NOMO-1 treated with dmso at 0.1 percent for 144 hours (cell line): ENCODE data around the gene DOCK1.
"Not testable (repeated sequence)": the region's sequence is repeated elsewhere in the genome, so short reads cannot be mapped to it uniquely, and the experiment has no call there.

ENCODE experiments used
- DNase-seq: peaks from one replicate; lab custom pipeline; 2025; ENCODE audit not compliant: unreplicated experiment; lab: John Stamatoyannopoulos, UW

DOCK1 gene

DNA sequence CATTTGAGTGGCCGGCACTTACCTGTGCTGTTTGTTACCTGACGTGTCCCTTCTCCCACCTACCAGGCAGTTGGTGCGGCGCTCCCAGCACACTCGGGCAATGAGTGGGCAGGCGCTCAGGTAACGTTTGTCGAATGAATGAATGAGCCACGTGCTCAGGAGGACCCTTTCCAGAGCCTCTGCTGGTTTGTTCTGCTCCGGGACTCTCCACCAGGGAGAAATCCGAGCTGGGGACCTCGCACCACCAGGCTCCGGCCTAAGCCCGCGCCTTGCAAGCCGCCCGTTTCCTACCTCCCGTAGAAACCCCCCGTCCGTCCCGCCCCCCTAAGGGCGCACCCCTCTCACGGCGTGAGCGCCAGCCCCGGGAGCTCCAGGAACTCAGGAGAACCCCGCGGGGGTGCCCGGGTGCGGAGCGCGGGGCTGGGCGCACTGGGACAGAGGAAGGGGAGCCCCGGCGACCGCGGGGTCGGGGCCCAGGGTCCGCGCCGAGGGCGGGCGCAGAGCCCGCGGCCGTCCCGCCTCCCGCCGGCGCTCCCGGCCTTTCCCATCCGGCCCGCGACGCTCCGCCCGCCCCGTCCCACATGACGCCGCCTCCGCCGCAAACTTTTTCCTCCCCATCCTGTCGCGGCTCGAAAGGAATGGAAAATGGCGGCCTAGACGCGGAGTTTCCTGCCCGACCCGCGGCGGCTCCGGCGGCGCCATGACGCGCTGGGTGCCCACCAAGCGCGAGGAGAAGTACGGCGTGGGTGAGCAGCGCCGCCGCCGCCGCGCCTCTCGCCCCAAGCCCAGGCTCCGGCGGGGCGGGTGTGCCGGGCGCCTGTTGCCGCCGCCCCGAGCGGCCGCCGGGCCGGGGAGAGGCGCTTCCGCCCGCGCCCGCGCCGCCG lies at the start of gene DOCK1:
DOCK1 (plus strand) TSS at position 611 of the 884 bp plus-strand sequence; CDS start at position 701, 90 bp downstream.
- no peak for DNase-seq

GRCh38 chr10:126857178-126857806 lies 47.9 kb upstream of the DOCK1 start:
- no peak for DNase-seq

- no peak for DNase-seq
Measured at GRCh38 chr10:126867567-126868365, 37.5 kb upstream of the DOCK1 start.

GRCh38 chr10:126868371-126868770 lies 36.9 kb upstream of the DOCK1 start:
- DNase-seq: no peak

DNA sequence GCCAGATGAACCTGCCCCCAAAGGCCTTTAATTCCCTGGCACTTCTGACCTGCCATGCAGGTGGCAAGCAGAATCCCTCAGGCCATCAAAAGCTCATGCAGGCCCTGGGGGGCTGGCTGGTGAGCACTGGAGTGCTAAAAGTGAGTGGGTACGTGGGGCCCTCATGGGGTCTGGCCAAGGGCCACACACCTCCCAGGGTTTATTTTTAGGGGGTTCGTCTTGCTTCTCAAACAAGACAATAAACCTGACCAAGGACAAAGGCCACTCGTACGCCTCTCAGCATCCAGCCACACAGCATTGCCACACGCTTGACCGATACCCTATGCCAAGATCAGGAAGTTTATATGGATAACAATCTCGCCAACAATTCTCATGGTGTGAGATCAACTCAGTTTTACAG lies 33.1 kb upstream of the DOCK1 start:
- DNase-seq: no peak

GRCh38 chr10:126872768-126873167 lies 32.5 kb upstream of the DOCK1 start:
- no peak for DNase-seq

DNA sequence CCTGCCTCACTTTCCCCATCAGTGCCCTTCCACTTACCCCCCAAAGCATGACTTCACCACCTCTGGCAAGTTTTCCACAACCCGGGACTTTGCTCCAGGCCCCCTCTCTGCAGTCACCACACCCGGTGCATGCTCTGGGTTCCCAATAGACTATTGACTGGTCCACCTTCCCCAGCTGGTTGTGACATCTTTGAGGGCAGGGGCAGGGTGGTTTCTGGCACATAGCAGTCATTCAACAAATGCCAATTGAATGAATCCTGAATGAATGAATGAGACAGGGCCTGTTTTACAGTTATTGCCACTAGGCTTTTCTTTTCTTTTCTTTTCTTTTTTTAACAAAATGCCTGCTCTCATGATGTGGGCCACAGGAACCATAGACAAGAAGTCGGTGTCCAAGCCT lies 28.8 kb upstream of the DOCK1 start:
- no peak for DNase-seq

- no peak for DNase-seq
Measured at GRCh38 chr10:126877390-126877789, 27.8 kb upstream of the DOCK1 start.

GRCh38 chr10:126878594-126878993 lies 26.6 kb upstream of the DOCK1 start:
- DNase-seq: no peak

DNA sequence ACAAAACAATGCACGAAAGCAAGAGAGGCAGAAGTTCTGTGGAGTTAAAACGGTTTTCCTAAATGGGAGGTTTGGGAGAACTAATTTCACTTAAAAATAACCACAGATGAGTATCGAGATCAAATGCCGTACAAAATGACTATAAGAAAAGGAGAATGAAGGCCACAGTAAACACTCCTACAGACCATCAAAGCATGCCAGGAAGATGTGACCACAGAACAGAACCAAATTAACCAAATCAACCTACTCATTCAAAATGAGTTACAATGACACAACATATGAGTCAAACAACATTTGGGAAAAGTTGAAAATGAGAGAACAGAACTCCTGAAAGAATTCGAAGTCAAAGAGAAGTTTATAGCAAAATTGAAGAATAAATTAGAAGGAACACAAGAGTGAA lies 24.3 kb upstream of the DOCK1 start:
- no peak for DNase-seq

DNA sequence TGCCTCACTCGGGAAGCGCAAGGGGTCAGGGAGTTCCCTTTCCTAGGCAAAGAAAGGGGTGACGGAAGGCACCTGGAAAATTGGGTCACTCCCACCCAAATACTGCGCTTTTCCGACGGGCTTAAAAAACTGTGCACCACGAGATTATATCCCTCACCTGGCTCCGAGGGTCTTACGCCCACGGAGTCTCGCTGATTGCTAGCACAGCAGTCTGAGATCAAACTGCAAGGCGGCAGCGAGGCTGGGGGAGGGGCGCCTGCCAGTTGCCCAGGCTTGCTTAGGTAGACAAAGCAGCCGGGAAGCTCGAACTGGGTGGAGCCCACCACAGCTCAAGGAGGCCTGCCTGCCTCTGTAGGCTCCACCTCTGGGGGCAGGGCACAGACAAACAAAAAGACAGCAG lies 23.2 kb upstream of the DOCK1 start:
- not testable (repeated sequence) for DNase-seq

- DNase-seq: not testable (repeated sequence)
Measured at GRCh38 chr10:126888436-126888835, 16.8 kb upstream of the DOCK1 start.

DNA sequence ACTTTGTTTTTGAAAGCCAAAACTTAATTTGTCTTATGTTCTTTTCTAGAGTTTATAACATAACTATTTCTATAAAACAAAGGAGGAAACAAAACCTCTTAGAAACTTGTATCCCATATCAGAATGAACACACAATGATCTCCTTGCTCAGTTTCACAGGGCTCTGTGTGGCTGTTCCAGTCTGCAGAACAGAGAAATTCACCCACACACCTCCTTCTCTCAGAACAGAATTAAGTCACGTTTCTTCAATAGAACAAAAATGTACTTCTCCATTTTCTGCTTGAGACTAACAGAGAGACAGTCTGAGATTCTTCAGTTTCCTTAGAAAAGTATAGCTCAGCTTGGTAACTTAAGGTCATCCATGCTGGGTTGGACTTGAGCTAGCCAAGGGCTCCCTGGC lies 15.8 kb upstream of the DOCK1 start:
- DNase-seq: no peak

DNA sequence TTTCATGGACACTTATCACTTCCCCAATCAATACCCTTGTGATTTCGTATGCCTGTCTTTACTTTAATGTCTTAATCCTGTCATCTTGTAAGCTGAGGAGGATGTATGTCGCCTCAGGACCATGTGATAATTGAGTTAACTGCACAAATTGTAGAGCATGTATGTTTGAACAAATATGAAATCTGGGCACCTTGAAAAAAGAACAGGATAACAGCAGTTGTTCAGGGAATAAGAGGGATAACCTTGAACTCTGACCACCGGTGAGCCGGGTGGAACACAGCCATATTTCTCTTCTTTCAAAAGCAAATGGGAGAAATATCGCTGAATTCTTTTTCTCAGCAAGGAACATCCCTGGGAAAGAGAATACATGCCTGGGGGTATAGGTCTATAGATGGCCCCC lies 14.4 kb upstream of the DOCK1 start:
- not testable (repeated sequence) for DNase-seq

GRCh38 chr10:126892226-126893175 lies 12.7 kb upstream of the DOCK1 start:
- DNase-seq: no peak

GRCh38 chr10:126893206-126893605 lies 12.0 kb upstream of the DOCK1 start:
- DNase-seq: no peak

GRCh38 chr10:126893841-126894240 lies 11.4 kb upstream of the DOCK1 start:
- DNase-seq: no peak

GRCh38 chr10:126895214-126895781 lies 9.9 kb upstream of the DOCK1 start:
- no peak for DNase-seq

- DNase-seq: no peak
Measured at GRCh38 chr10:126898460-126898859, 6.8 kb upstream of the DOCK1 start.

GRCh38 chr10:126899529-126899928 lies 5.7 kb upstream of the DOCK1 start:
- not testable (repeated sequence) for DNase-seq
